Mammary epithelial cell (primary cell): ENCODE results near the gene SORCS2.

Experiments used
- CTCF ChIP-seq, 2 donors: IDR thresholded peaks in 1 of 2; conservative IDR thresholded peaks in 1 of 2; 2 replicates each; pipeline ENCODE4 v1.5.1; 2011 to 2012; ENCODE audit warnings: inconsistent platforms in 2 of 2, low read length in 2 of 2, mild to moderate bottlenecking in 2 of 2, control low read depth in 1 of 2, low read depth in 1 of 2; ENCODE audit not compliant: insufficient read depth in 1 of 2; ENCODE audit errors: extremely low read depth in 1 of 2
- EZH2 ChIP-seq: IDR thresholded peaks from 2 replicates; pipeline ENCODE4 v1.6.1; 2012; ENCODE audit warnings: low read length, inconsistent platforms, borderline replicate concordance

- no peak for TF ChIP-seq CTCF (conservative IDR thresholded peaks at IDR 0.05 in 1 of 2, IDR thresholded peaks at IDR 0.05 in 1 of 2; ENCODE audit: extremely low read depth in 1 of 2, insufficient read depth in 1 of 2, low read depth in 1 of 2, low read length in 2 of 2)
- no peak for TF ChIP-seq EZH2
These were observed 321.3 kb downstream of the SORCS2 start for GRCh38 chr4:7513671-7514070.
